ENCODE measurements around the gene CCDC85C. TPM values are rescaled to one million over a fixed set of nuclear protein-coding genes. Genes with fewer than 3 reads are reported as not detected.

The CCDC85C gene
- total RNA-seq, 2 donors from 2014 or later = 35.1 to 47.2 TPM

GRCh38 chr14:99521176-99522024, 82.6 kb downstream of the CCDC85C start:
- Histone ChIP-seq H3K27ac (no peak overlapping the region), H3K27me3 (replicated peaks; ENCODE audit: insufficient read depth) (no peaks in the 10 kb centered on the region), H3K4me1 (replicated peaks) (peaks cover 20% of the 10 kb centered on the region), H3K4me3 (no peak overlapping the region), H3K9me3 (no peaks in the 10 kb centered on the region), H3K36me3 (no peaks in the 10 kb centered on the region)
- 95% methylated on average over 18 of the region's 25 CpGs for WGBS
- DNase-seq (ENCODE audit: low spot score) = no peak
- no peak for TF ChIP-seq POLR2A (IDR thresholded peaks at IDR 0.05)
- no peak for TF ChIP-seq POLR2AphosphoS5 (IDR thresholded peaks at IDR 0.05)
- TF ChIP-seq, protein P1, sequence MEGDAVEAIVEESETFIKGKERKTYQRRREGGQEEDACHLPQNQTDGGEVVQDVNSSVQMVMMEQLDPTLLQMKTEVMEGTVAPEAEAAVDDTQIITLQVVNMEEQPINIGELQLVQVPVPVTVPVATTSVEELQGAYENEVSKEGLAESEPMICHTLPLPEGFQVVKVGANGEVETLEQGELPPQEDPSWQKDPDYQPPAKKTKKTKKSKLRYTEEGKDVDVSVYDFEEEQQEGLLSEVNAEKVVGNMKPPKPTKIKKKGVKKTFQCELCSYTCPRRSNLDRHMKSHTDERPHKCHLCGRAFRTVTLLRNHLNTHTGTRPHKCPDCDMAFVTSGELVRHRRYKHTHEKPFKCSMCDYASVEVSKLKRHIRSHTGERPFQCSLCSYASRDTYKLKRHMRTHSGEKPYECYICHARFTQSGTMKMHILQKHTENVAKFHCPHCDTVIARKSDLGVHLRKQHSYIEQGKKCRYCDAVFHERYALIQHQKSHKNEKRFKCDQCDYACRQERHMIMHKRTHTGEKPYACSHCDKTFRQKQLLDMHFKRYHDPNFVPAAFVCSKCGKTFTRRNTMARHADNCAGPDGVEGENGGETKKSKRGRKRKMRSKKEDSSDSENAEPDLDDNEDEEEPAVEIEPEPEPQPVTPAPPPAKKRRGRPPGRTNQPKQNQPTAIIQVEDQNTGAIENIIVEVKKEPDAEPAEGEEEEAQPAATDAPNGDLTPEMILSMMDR (IDR thresholded peaks at IDR 0.05) = no peak
- intact Hi-C loops (cut with DNase I) = loop anchor here (2.0 to 5.0 kb wide), 2 partner anchors 41 to 83 kb away; partner anchors contain the start of gene CCDC85C

- TF ChIP-seq, protein P1 (IDR thresholded peaks at IDR 0.05) = no peak
- TF ChIP-seq POLR2AphosphoS5 (IDR thresholded peaks at IDR 0.05) (no peak), POLR2A (IDR thresholded peaks at IDR 0.05) (no peak)
- Histone ChIP-seq H3K36me3 (no peaks in the 10 kb centered on the region), H3K27ac (no peak overlapping the region), H3K4me3 (no peak overlapping the region), H3K9me3 (no peaks in the 10 kb centered on the region), H3K27me3 (replicated peaks; ENCODE audit: insufficient read depth) (no peaks in the 10 kb centered on the region), H3K4me1 (replicated peaks) (peaks cover 20% of the 10 kb centered on the region)
- DNase-seq (ENCODE audit: low spot score) = no peak
- 94% methylated on average over 11 of the region's 11 CpGs for WGBS
- intact Hi-C loops (cut with DNase I) = loop anchor here (5.0 kb wide), 1 partner anchor 42 kb away; no protein-coding TSS in a partner anchor
Measured at GRCh38 chr14:99520571-99521081, 83.4 kb downstream of the CCDC85C start.

GRCh38 chr14:99519931-99520421, 84.0 kb downstream of the CCDC85C start:
- no peak for DNase-seq (ENCODE audit: low spot score)
- no peaks in the 10 kb centered on the region for H3K9me3 ChIP-seq
- intact Hi-C loops (cut with DNase I) = loop anchor here (5.0 to 10.0 kb wide), 3 partner anchors 42 to 375 kb away; partner anchors contain the start of gene EML1
- 87% methylated on average over 6 of the region's 6 CpGs for WGBS
- H3K4me1 ChIP-seq (replicated peaks) = peaks cover 16% of the 10 kb centered on the region
- H3K4me3 ChIP-seq = no peak overlapping the region
- TF ChIP-seq, protein P1 (IDR thresholded peaks at IDR 0.05) = no peak
- TF ChIP-seq POLR2AphosphoS5 (IDR thresholded peaks at IDR 0.05) = no peak
- no peak for TF ChIP-seq POLR2A (IDR thresholded peaks at IDR 0.05)
- H3K27ac ChIP-seq = no peak overlapping the region
- no peaks in the 10 kb centered on the region for H3K36me3 ChIP-seq
- no peaks in the 10 kb centered on the region for H3K27me3 ChIP-seq (replicated peaks; ENCODE audit: insufficient read depth)

DNA sequence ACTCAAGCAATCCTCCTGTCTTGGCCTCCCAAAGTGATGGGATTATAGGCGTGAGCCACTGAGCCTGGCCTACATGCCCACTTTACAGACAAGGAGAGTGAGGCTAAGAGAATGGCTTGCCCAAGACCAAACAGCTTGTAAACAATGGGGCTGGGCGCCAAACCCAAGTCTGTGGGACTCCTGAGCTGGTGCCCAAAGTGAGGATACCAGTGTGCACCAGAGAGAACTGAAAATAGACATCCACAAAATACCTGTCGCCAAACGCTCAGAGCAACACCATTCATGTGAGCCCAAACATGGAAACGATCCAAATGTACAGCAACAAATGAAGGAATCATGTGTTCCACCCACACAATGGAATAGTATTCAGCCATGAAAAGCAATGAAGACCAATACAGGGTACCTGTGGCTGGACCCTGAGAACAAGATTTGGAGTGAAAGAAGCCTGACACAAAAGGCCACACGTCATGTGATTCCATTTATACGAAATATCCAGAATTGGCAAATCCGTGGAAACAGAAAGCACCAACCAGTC, 84.6 kb downstream of the CCDC85C start:
- DNase-seq (ENCODE audit: low spot score) = no peak
- intact Hi-C loops (cut with DNase I) = loop anchor here (10.0 kb wide), 2 partner anchors 275 to 375 kb away; partner anchors contain the start of gene EML1
- TF ChIP-seq POLR2AphosphoS5 (IDR thresholded peaks at IDR 0.05) (no peak), POLR2A (IDR thresholded peaks at IDR 0.05) (no peak)
- TF ChIP-seq, protein P1 (IDR thresholded peaks at IDR 0.05) = no peak
- H3K9me3 ChIP-seq = no peaks in the 10 kb centered on the region
- peaks cover 16% of the 10 kb centered on the region for H3K4me1 ChIP-seq (replicated peaks)
- H3K27me3 ChIP-seq (replicated peaks; ENCODE audit: insufficient read depth) = no peaks in the 10 kb centered on the region
- H3K27ac ChIP-seq = no peak overlapping the region
- no peak overlapping the region for H3K4me3 ChIP-seq
- peaks cover 0 to 2% of the 10 kb centered on the region in 2 donors for H3K36me3 ChIP-seq
- WGBS = 90% methylated on average over 8 of the region's 8 CpGs

Measured in prostate gland (tissue), 2 donors.